ENCODE data around the gene CCDC158.
A peak's percentile ranks its signal among the peaks of the same experiment; 100 is the strongest.

Gene CCDC158

GRCh38 chr4:76386566-76387305 lies 34.2 kb downstream of the CCDC158 start:
- H3K27ac ChIP-seq = no peak overlapping the region
- CTCF ChIA-PET = interaction anchor here (0.6 kb wide), 1 partner anchor 64 kb away, joined by 3 read pairs; no protein-coding TSS in a partner anchor
- DNase-seq (ENCODE audit: low spot score) = no peak
- no peak for TF ChIP-seq CTCF (conservative IDR thresholded peaks at IDR 0.05; ENCODE audit: low read depth)
- POLR2A ChIA-PET (ENCODE audit: low non-redundant PET) = interaction anchor here (0.8 kb wide), 1 partner anchor 80 kb away, joined by 10 read pairs; no protein-coding TSS in a partner anchor

GRCh38 chr4:76385974-76386373 lies 35.0 kb downstream of the CCDC158 start:
- ChIA-PET POLR2A (ENCODE audit: low non-redundant PET) (no interaction called here), CTCF (no interaction called here)
- no peak for DNase-seq (ENCODE audit: low spot score)
- TF ChIP-seq CTCF (conservative IDR thresholded peaks at IDR 0.05; ENCODE audit: low read depth) = no peak
- no peak overlapping the region for H3K27ac ChIP-seq

- H3K27ac ChIP-seq = no peak overlapping the region
- CTCF ChIA-PET = no interaction called here
- peak; percentile 13 for DNase-seq (ENCODE audit: low spot score)
- POLR2A ChIA-PET (ENCODE audit: low non-redundant PET) = no interaction called here
- TF ChIP-seq CTCF (conservative IDR thresholded peaks at IDR 0.05; ENCODE audit: low read depth) = no peak
Measured at GRCh38 chr4:76384052-76384451, 36.9 kb downstream of the CCDC158 start.

- ChIA-PET CTCF (interaction anchor here (0.6 to 0.8 kb wide), 2 partner anchors 535 to 1903 kb away, joined by 3 to 4 read pairs; no protein-coding TSS in a partner anchor), POLR2A (ENCODE audit: low non-redundant PET) (no interaction called here)
- no peak for TF ChIP-seq CTCF (conservative IDR thresholded peaks at IDR 0.05; ENCODE audit: low read depth)
- no peak for DNase-seq (ENCODE audit: low spot score)
- H3K27ac ChIP-seq = no peak overlapping the region
Measured at GRCh38 chr4:76383001-76383400, 37.9 kb downstream of the CCDC158 start.

- CTCF ChIA-PET = no interaction called here
- H3K27ac ChIP-seq = no peak overlapping the region
- POLR2A ChIA-PET (ENCODE audit: low non-redundant PET) = no interaction called here
- no peak for DNase-seq (ENCODE audit: low spot score)
- no peak for TF ChIP-seq CTCF (conservative IDR thresholded peaks at IDR 0.05; ENCODE audit: low read depth)
Measured at GRCh38 chr4:76381986-76382385, 39.0 kb downstream of the CCDC158 start.

- H3K27ac ChIP-seq = no peak overlapping the region
- ChIA-PET POLR2A (ENCODE audit: low non-redundant PET) (no interaction called here), CTCF (interaction anchor here (0.6 kb wide), 1 partner anchor 17 kb away, joined by 3 read pairs; no protein-coding TSS in a partner anchor)
- DNase-seq (ENCODE audit: low spot score) = no peak
- no peak for TF ChIP-seq CTCF (conservative IDR thresholded peaks at IDR 0.05; ENCODE audit: low read depth)
Measured at GRCh38 chr4:76380561-76380960, 40.4 kb downstream of the CCDC158 start.

Data from RWPE1 (cell line).